H1 (cell line): Measurements from ENCODE around the gene UCKL1. TPM values are rescaled to one million over a fixed set of nuclear protein-coding genes. Genes with fewer than 3 reads are reported as not detected.

ENCODE experiments used
- CTCF ChIA-PET: fragments of 300-600 bp; sonication (Branson Sonifier 250); formaldehyde crosslinking; loops from one replicate; lab custom pipeline; 2021; ENCODE audit not compliant: partially characterized antibody; lab: Charles Lee
- POLR2A ChIA-PET: fragments of 300-600 bp; sonication (Branson Sonifier 250); formaldehyde crosslinking; loops from one replicate; lab custom pipeline; 2021; ENCODE audit warnings: inconsistent platforms; ENCODE audit not compliant: partially characterized antibody; lab: Charles Lee
- DNase-seq, 2 experiments: peaks; one replicate each; pipeline versions ENCODE4 v3.0.0 to v3.0.0-alpha.2; 2010 to 2022; ENCODE audit warnings: low spot score in 2 of 2, low read depth in 1 of 2, mixed read lengths in 1 of 2
- FAIRE-seq: peaks from 2 replicates; lab custom pipeline; 2011; peaks lifted over from hg19 to GRCh38; lab: Jason Lieb, UNC
- H2AFZ ChIP-seq: 2 replicates; pipeline ENCODE4 v1.8.1; 2012; ENCODE audit warnings: low read length, inconsistent platforms
- H2AK5ac ChIP-seq: 2 replicates; pipeline ENCODE4 v1.6.1; 2013; ENCODE audit warnings: low read depth, low read length
- H2BK120ac ChIP-seq: replicated peaks from 2 replicates; pipeline ENCODE3; 2013; ENCODE audit warnings: low read depth, low read length, inconsistent platforms
- H2BK12ac ChIP-seq: 2 replicates; pipeline ENCODE4 v1.6.1; 2013; ENCODE audit warnings: low read depth, low read length
- H2BK15ac ChIP-seq: 2 replicates; pipeline ENCODE4 v1.6.1; 2013; ENCODE audit warnings: low read length
- H2BK20ac ChIP-seq: 2 replicates; pipeline ENCODE4 v1.6.1; 2013; ENCODE audit warnings: low read length
- H2BK5ac ChIP-seq: 2 replicates; pipeline ENCODE4 v1.6.1; 2013; ENCODE audit warnings: low read depth, low read length
- H3K14ac ChIP-seq: 2 replicates; pipeline ENCODE4 v1.6.1; 2013; ENCODE audit warnings: inconsistent platforms; ENCODE audit not compliant: insufficient read length
- H3K18ac ChIP-seq: 2 replicates; pipeline ENCODE4 v1.6.1; 2013; ENCODE audit warnings: low read length; ENCODE audit errors: extremely low read depth
- H3K23ac ChIP-seq: 2 replicates; pipeline ENCODE4 v1.6.1; 2013; ENCODE audit warnings: inconsistent platforms; ENCODE audit not compliant: insufficient read length
- H3K23me2 ChIP-seq: 2 replicates; pipeline ENCODE4 v1.6.1; 2013; ENCODE audit warnings: low read depth, low read length
- H3K27ac ChIP-seq: 2 replicates; pipeline ENCODE4 v1.6.1; 2011; ENCODE audit warnings: low read depth, low read length, inconsistent platforms
- H3K27me3 ChIP-seq, 4 experiments: replicated peaks in 1 of 4; 1 replicate in 1 of 4; 2 replicates in 3 of 4; pipeline versions ENCODE4 v1.6.1 to v1.8.1; 2011 to 2013; ENCODE audit warnings: low read length in 3 of 4, mild to moderate bottlenecking in 3 of 4, inconsistent platforms in 2 of 4, mixed read lengths in 2 of 4, moderate library complexity in 1 of 4; ENCODE audit not compliant: control insufficient read depth in 3 of 4, insufficient read depth in 3 of 4; ENCODE audit errors: extremely low read depth in 1 of 4
- H3K36me3 ChIP-seq, 4 experiments: 2 replicates each; pipeline versions ENCODE4 v1.6.1 to v1.8.1; 2011 to 2013; ENCODE audit warnings: mild to moderate bottlenecking in 4 of 4, low read length in 3 of 4, moderate library complexity in 2 of 4, control low read depth in 1 of 4, inconsistent platforms in 1 of 4; ENCODE audit not compliant: insufficient read depth in 4 of 4, control insufficient read depth in 2 of 4
- H3K4ac ChIP-seq: replicated peaks from 2 replicates; pipeline ENCODE3; 2013; ENCODE audit warnings: low read length, low read depth, mixed read lengths, inconsistent platforms; ENCODE audit not compliant: insufficient read length
- H3K4me1 ChIP-seq, 4 experiments: replicated peaks in 1 of 4; 1 replicate in 1 of 4; 2 replicates in 3 of 4; pipeline versions ENCODE4 v1.6.1 to v1.8.1; 2011 to 2013; ENCODE audit warnings: low read length in 3 of 4, inconsistent platforms in 2 of 4, mixed read lengths in 1 of 4; ENCODE audit not compliant: insufficient read depth in 4 of 4, control insufficient read depth in 3 of 4
- H3K4me2 ChIP-seq, 2 experiments: 2 replicates each; pipeline versions ENCODE4 v1.6.1 to v1.8.1; 2011 to 2013; ENCODE audit warnings: low read depth in 2 of 2, low read length in 2 of 2, control low read depth in 1 of 2, inconsistent platforms in 1 of 2, mild to moderate bottlenecking in 1 of 2; ENCODE audit not compliant: insufficient read depth in 1 of 2
- H3K4me3 ChIP-seq, 4 experiments: fragments of 200-600, 300-600 bp in 1 of 4; sonication (generic), shearing (Covaris generic), sonication (Bioruptor Twin) in 1 of 4; 2 replicates each; pipeline versions ENCODE4 v1.5.1 to v1.8.1; 2011 to 2016; ENCODE audit warnings: low read length in 4 of 4, low read depth in 3 of 4, control low read depth in 2 of 4, inconsistent platforms in 2 of 4, mild to moderate bottlenecking in 2 of 4, mixed read lengths in 1 of 4, moderate library complexity in 1 of 4; ENCODE audit not compliant: insufficient read depth in 2 of 4; ENCODE audit errors: extremely low read depth in 1 of 4
- H3K56ac ChIP-seq: replicated peaks from 2 replicates; pipeline ENCODE3; 2013; ENCODE audit warnings: low read depth, mild to moderate bottlenecking, mixed read lengths, low read length, inconsistent platforms; ENCODE audit not compliant: insufficient read length
- H3K79me1 ChIP-seq: 2 replicates; pipeline ENCODE4 v1.6.1; 2013; ENCODE audit warnings: low read depth, low read length, control low read depth
- H3K79me2 ChIP-seq, 2 experiments: 2 replicates each; pipeline versions ENCODE4 v1.6.1 to v1.8.1; 2012 to 2013; ENCODE audit warnings: low read length in 2 of 2, mild to moderate bottlenecking in 2 of 2, inconsistent platforms in 1 of 2; ENCODE audit not compliant: insufficient read depth in 2 of 2, control insufficient read depth in 1 of 2
- H3K9ac ChIP-seq, 4 experiments: replicated peaks in 1 of 4; 1 replicate in 1 of 4; 2 replicates in 3 of 4; pipeline versions ENCODE4 v1.6.1 to v1.8.1; 2011 to 2013; ENCODE audit warnings: low read depth in 3 of 4, low read length in 3 of 4, control low read depth in 2 of 4, mild to moderate bottlenecking in 2 of 4, moderate library complexity in 2 of 4, inconsistent platforms in 1 of 4; ENCODE audit errors: extremely low read depth in 1 of 4
- H3K9me3 ChIP-seq, 2 experiments: 2 replicates each; pipeline versions ENCODE4 v1.6.1 to v1.8.1; 2012 to 2013; ENCODE audit warnings: mild to moderate bottlenecking in 2 of 2, moderate library complexity in 2 of 2, control low read depth in 1 of 2, inconsistent platforms in 1 of 2, low read depth in 1 of 2, low read length in 1 of 2, mixed read lengths in 1 of 2; ENCODE audit not compliant: insufficient read depth in 2 of 2
- H4K20me1 ChIP-seq, 2 experiments: replicated peaks in 1 of 2; 2 replicates each; pipeline versions ENCODE3 to v1.8.1; 2011 to 2013; ENCODE audit warnings: inconsistent platforms in 2 of 2, low read length in 2 of 2, mild to moderate bottlenecking in 1 of 2; ENCODE audit not compliant: insufficient read depth in 2 of 2, control insufficient read depth in 1 of 2
- H4K5ac ChIP-seq: 2 replicates; pipeline ENCODE4 v1.6.1; 2013; ENCODE audit warnings: low read length, low read depth, mixed read lengths, inconsistent platforms; ENCODE audit not compliant: insufficient read length
- H4K8ac ChIP-seq: 2 replicates; pipeline ENCODE4 v1.8.0; 2013; ENCODE audit warnings: mild to moderate bottlenecking, moderate library complexity, low read length, inconsistent platforms; ENCODE audit not compliant: insufficient read depth; ENCODE audit errors: extremely low read depth
- H4K91ac ChIP-seq: replicated peaks from 2 replicates; pipeline ENCODE3; 2013; ENCODE audit warnings: low read length, mixed read lengths, inconsistent platforms; ENCODE audit not compliant: insufficient read length
- CBX5 ChIP-seq: fragments of 300-800, 300-1000 bp; sonication (generic); IDR thresholded peaks from 2 replicates; pipeline ENCODE4 v1.7.1; 2016; ENCODE audit warnings: antibody characterized with exemption, low read length, low read depth
- CBX8 ChIP-seq: fragments of 300-800, 300-1000 bp; sonication (generic); IDR thresholded peaks from 2 replicates; pipeline ENCODE4 v1.7.1; 2016; ENCODE audit warnings: low read depth, low read length, borderline replicate concordance
- PHF8 ChIP-seq: fragments of 200-600 bp; sonication (generic); conservative IDR thresholded peaks from 2 replicates; pipeline ENCODE4 v1.7.1; 2012; ENCODE audit warnings: low read depth, mild to moderate bottlenecking, inconsistent platforms, low read length, moderate library complexity
- RNF2 ChIP-seq: fragments of 200-900, 300-1000 bp; sonication (generic); IDR thresholded peaks from 2 replicates; pipeline ENCODE4 v1.7.1; 2016; ENCODE audit warnings: borderline replicate concordance, low read depth, mild to moderate bottlenecking, antibody characterized with exemption, low read length; ENCODE audit not compliant: poor library complexity, severe bottlenecking; ENCODE audit errors: missing control alignments
- TAF7 ChIP-seq: optimal IDR thresholded peaks from 2 replicates; pipeline ENCODE3; 2011; ENCODE audit warnings: low read depth, mild to moderate bottlenecking, inconsistent platforms, low read length, moderate library complexity, borderline replicate concordance
- USF2 ChIP-seq: IDR thresholded peaks from 2 replicates; pipeline ENCODE4 v1.6.1; 2011; ENCODE audit warnings: low read length, improper control_type of control experiment
- WGBS, 2 experiments: shearing (Covaris generic) in 1 of 2; methylation state at CpG; one replicate each; pipeline versions ENCODE4 v1.1.6 to v1.1.7; 2013 to 2015; ENCODE audit warnings: low lambda C conversion rate in 2 of 2, mixed read lengths in 2 of 2, inconsistent platforms in 1 of 2, low coverage in 1 of 2, missing lambda C conversion rate in 1 of 2; ENCODE audit not compliant: insufficient replicate concordance in 2 of 2, insufficient coverage in 1 of 2, insufficient read length in 1 of 2; ENCODE audit errors: extremely low coverage in 1 of 2, missing lambda C conversion rate in 1 of 2; 5-methylcytosine and 5-hydroxymethylcytosine counted together
- polyA plus RNA-seq, 7 experiments: library from polyadenylated mRNA; depleted of rRNA in 3 of 7; stranded (reverse) in 5 of 7; unstranded in 2 of 7; fragments of >200 nt in 5 of 7; fragments of 200-250 nt in 2 of 7; gene quantifications; 1 replicate in 5 of 7; 2 replicates in 1 of 7; 4 replicates in 1 of 7; pipeline versions ENCODE4 v1.2.1 to v1.2.3, GENCODE V29; 2011 to 2013; ENCODE audit warnings: missing spikeins in 2 of 7, mixed read lengths in 2 of 7
- total RNA-seq: library from RNA; stranded (reverse); fragmentation: NEBNext Ultra II Directional; extraction: Animal tissue kit (Norgen Biotek cat#: 25700); gene quantifications from 2 replicates; pipeline ENCODE4 v1.2.1, GENCODE V29; 2021

The UCKL1 gene
- total and polyA plus RNA-seq, 2 of the 8 experiments (the other 6 are each of a cell fraction or from before 2014, with no cell fraction given), result 36.5 to 91.2 TPM

GRCh38 chr20:63958964-63959698 is 2.9 kb upstream of the UCKL1 start:
- peaks cover 14 to 37% (median 29%) of the 10 kb centered on the region in 4 experiments; a peak in 6 of 8 replicates for H3K36me3 ChIP-seq

More at GRCh38 chr20:63958964-63959698, 2.9 kb upstream of the UCKL1 start:
- Histone ChIP-seq H2BK12ac (peak overlapping the region; percentile 80; the same call in 1 of the 2 replicates), H3K14ac (no peak overlapping the region), H3K9ac (no peak overlapping the region), H2BK120ac (no peak overlapping the region), H3K79me1 (peaks cover 7% of the 10 kb centered on the region), H3K4me3 (no peak overlapping the region), H3K27me3 (no peaks in the 10 kb centered on the region), H3K23me2 (peaks cover 8% of the 10 kb centered on the region; the same call in 1 of the 2 replicates), H3K4me1 (peaks cover 0 to 19% (median 12%) of the 10 kb centered on the region in 4 experiments; a peak in 6 of 7 replicates), H2AK5ac (0 out of 2 replicates have a peak overlapping the region, but pooled peaks have one; percentile 65), H3K56ac (no peak overlapping the region), H3K23ac (no peak overlapping the region), H2BK5ac (peak overlapping the region; percentile 58; the same call in 1 of the 2 replicates), H2AFZ (no peak overlapping the region), H3K18ac (no peak overlapping the region; the same call in 1 of the 2 replicates), H4K8ac (no peak overlapping the region), H3K27ac (no peak overlapping the region), H3K79me2 (peaks cover 8 to 17% of the 10 kb centered on the region in 2 experiments; a peak in 3 of 4 replicates), H2BK20ac (no peak overlapping the region), H4K91ac (peak overlapping the region; percentile 52), H4K5ac (peak overlapping the region; percentile 34), H3K4me2 (peak overlapping the region; percentile 33 to 61; a peak in 3 of 4 replicates), H2BK15ac (no peak overlapping the region), H3K4ac (peak overlapping the region; percentile 38), H3K9me3 (peaks cover 9 to 18% of the 10 kb centered on the region in 2 experiments; a peak in 3 of 4 replicates), H4K20me1 (peaks cover 6 to 9% of the 10 kb centered on the region in 2 experiments)
- DNase-seq (no peak), FAIRE-seq (no peak)
- WGBS, 2 experiments, result 88% methylated on average over 9 of the region's 10 CpGs; no CpG with 5 or more reads in 1 of the 2 experiments
- TF ChIP-seq RNF2, result no peak
- TF ChIP-seq CBX8, result no peak
- no peak for TF ChIP-seq PHF8
- TF ChIP-seq USF2, result no peak
- no peak for TF ChIP-seq CBX5
- no peak for TF ChIP-seq TAF7
- ChIA-PET CTCF (interaction anchor here (0.8 to 3.7 kb wide), 4 partner anchors 14 to 50 kb away, joined by 4 to 13 read pairs (median 5); partner anchors contain the start of gene PRPF6), POLR2A (interaction anchor here (0.6 to 2.0 kb wide), 3 partner anchors 9 to 19 kb away, joined by 3 to 11 read pairs (median 5); no protein-coding TSS in a partner anchor)
